OCI-LY1 (cell line): ENCODE results near the gene C11orf65.
A peak's percentile ranks its signal among the peaks of the same experiment; 100 is the strongest.

Experiments
- H2AFZ ChIP-seq: fragments of 200-600 bp; sonication (generic), shearing (Covaris generic); 2 replicates; pipeline ENCODE4 v1.6.0; 2014; ENCODE audit warnings: antibody characterized with exemption, mild to moderate bottlenecking, low read length
- H3F3A ChIP-seq: fragments of 200-600 bp; sonication (generic), shearing (Covaris generic); 2 replicates; pipeline ENCODE4 v1.6.0; 2014; ENCODE audit warnings: mild to moderate bottlenecking, antibody characterized with exemption, low read length, moderate library complexity; ENCODE audit not compliant: insufficient read depth
- H3K27ac ChIP-seq: fragments of 200-600 bp; sonication (generic); 2 replicates; pipeline ENCODE4 v1.5.1; 2014; ENCODE audit warnings: low read length, mixed run types, mild to moderate bottlenecking, low read depth; ENCODE audit not compliant: poor library complexity, severe bottlenecking
- H3K27me3 ChIP-seq: fragments of 200-600 bp; sonication (generic); 2 replicates; pipeline ENCODE4 v1.6.0; 2014; ENCODE audit warnings: antibody characterized with exemption, mild to moderate bottlenecking, low read length, moderate library complexity; ENCODE audit not compliant: insufficient read depth
- H3K36me3 ChIP-seq: fragments of 200-600 bp; sonication (generic); 2 replicates; pipeline ENCODE4 v1.6.1; 2014; ENCODE audit warnings: mild to moderate bottlenecking, antibody characterized with exemption, low read length, moderate library complexity, mixed read lengths; ENCODE audit not compliant: insufficient read depth
- H3K4me1 ChIP-seq: fragments of 200-600 bp; sonication (generic); 2 replicates; pipeline ENCODE4 v1.5.1; 2014; ENCODE audit warnings: mild to moderate bottlenecking, low read length, moderate library complexity; ENCODE audit not compliant: insufficient read depth, severe bottlenecking
- H3K4me2 ChIP-seq: fragments of 200-600 bp; sonication (generic), shearing (Covaris generic); 2 replicates; pipeline ENCODE4 v1.6.1; 2014; ENCODE audit warnings: low read length
- H3K4me3 ChIP-seq: fragments of 200-600 bp; sonication (generic); 2 replicates; pipeline ENCODE4 v1.5.1; 2014; ENCODE audit warnings: low read length, low read depth, mild to moderate bottlenecking, mixed read lengths; ENCODE audit not compliant: poor library complexity, severe bottlenecking
- H3K79me2 ChIP-seq: fragments of 200-600 bp; shearing (Covaris generic); 2 replicates; pipeline ENCODE4 v1.6.1; 2016; ENCODE audit warnings: mixed run types, low read length, mixed read lengths; ENCODE audit not compliant: insufficient read depth
- H3K9ac ChIP-seq: fragments of 200-600 bp; sonication (generic), shearing (Covaris generic); 2 replicates; pipeline ENCODE4 v1.6.1; 2014; ENCODE audit warnings: mild to moderate bottlenecking, low read length, mixed read lengths
- H3K9me2 ChIP-seq: fragments of 200-600 bp; sonication (generic), shearing (Covaris generic); 2 replicates; pipeline ENCODE4 v1.6.1; 2014; ENCODE audit warnings: low read depth, mild to moderate bottlenecking, low read length, mixed read lengths
- H3K9me3 ChIP-seq: fragments of 200-600 bp; shearing (Covaris generic); 2 replicates; pipeline ENCODE4 v1.6.1; 2014; ENCODE audit warnings: low read length, mixed read lengths
- H4K20me1 ChIP-seq: fragments of 200-600 bp; sonication (generic), shearing (Covaris generic); 2 replicates; pipeline ENCODE4 v1.6.0; 2016; ENCODE audit warnings: mild to moderate bottlenecking, low read length; ENCODE audit not compliant: insufficient read depth
- EZH2 ChIP-seq: fragments of 200-600 bp; sonication (generic), shearing (Covaris generic); IDR thresholded peaks from 2 replicates; pipeline ENCODE4 v1.8.0; 2017; ENCODE audit warnings: borderline replicate concordance, mixed run types, mild to moderate bottlenecking, antibody characterized with exemption, low read length, moderate library complexity, mixed read lengths
- TF ChIP-seq, protein P1 (sequence below): fragments of 200-600 bp; sonication (generic), shearing (Covaris generic); IDR thresholded peaks from 2 replicates; pipeline ENCODE4 v1.5.1; 2017; ENCODE audit warnings: mild to moderate bottlenecking, antibody characterized with exemption, low read length, moderate library complexity, mixed read lengths

The C11orf65 gene

DNA sequence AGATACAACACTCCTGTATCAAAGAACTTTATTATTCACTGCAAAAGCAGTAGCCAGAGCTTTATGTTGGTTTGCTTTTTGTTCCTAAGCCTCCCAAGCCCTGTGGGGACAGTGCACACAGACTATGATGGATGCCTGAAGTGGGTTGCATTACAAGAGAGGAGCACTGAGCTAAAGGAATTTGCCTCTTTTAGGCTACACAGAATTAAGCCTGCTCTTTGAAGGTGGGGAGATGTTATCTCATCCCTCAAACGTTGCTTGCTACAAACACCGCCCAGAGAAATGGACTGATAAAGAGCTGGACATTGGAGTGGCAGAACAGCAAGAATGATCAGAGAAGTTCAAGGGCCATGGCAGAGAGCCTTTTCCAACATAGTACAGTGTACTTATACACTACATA, 33.4 kb upstream of the C11orf65 start:
- no peak for TF ChIP-seq EZH2
- TF ChIP-seq, protein P1, sequence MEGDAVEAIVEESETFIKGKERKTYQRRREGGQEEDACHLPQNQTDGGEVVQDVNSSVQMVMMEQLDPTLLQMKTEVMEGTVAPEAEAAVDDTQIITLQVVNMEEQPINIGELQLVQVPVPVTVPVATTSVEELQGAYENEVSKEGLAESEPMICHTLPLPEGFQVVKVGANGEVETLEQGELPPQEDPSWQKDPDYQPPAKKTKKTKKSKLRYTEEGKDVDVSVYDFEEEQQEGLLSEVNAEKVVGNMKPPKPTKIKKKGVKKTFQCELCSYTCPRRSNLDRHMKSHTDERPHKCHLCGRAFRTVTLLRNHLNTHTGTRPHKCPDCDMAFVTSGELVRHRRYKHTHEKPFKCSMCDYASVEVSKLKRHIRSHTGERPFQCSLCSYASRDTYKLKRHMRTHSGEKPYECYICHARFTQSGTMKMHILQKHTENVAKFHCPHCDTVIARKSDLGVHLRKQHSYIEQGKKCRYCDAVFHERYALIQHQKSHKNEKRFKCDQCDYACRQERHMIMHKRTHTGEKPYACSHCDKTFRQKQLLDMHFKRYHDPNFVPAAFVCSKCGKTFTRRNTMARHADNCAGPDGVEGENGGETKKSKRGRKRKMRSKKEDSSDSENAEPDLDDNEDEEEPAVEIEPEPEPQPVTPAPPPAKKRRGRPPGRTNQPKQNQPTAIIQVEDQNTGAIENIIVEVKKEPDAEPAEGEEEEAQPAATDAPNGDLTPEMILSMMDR: no peak
- H3F3A ChIP-seq: no peaks in the 10 kb centered on the region
- no peak overlapping the region for H3K4me3 ChIP-seq
- H3K4me2 ChIP-seq: no peak overlapping the region
- H3K9me3 ChIP-seq: no peaks in the 10 kb centered on the region
- H3K27ac ChIP-seq: no peak overlapping the region
- H3K79me2 ChIP-seq: no peaks in the 10 kb centered on the region
- H3K36me3 ChIP-seq: no peaks in the 10 kb centered on the region
- H3K4me1 ChIP-seq: peaks cover 11% of the 10 kb centered on the region
- no peaks in the 10 kb centered on the region for H4K20me1 ChIP-seq
- no peak overlapping the region for H2AFZ ChIP-seq
- H3K27me3 ChIP-seq: peaks cover 9% of the 10 kb centered on the region; the same call in 1 of the 2 replicates
- H3K9ac ChIP-seq: no peak overlapping the region
- H3K9me2 ChIP-seq: no peaks in the 10 kb centered on the region

DNA sequence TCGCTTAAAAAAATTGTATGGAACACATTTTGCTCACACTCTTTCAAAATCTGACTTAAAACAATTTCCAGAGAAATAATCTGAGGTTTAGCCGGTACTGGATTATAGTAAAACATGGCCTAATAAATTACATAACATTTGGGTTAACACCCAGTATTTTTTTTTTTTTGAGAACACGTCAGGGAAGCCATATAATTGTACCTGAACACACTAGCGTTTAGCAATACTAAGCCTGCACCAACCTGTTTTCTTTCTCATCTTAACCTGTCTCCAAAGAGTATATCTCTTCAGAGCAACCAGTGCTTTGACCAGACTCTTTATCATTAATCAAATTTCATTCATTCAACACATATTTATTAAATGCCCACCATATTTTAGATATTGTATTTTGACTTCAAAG, 32.8 kb upstream of the C11orf65 start:
- TF ChIP-seq EZH2: no peak
- TF ChIP-seq, protein P1: no peak
- Histone ChIP-seq H4K20me1 (no peaks in the 10 kb centered on the region), H3F3A (no peaks in the 10 kb centered on the region)

DNA sequence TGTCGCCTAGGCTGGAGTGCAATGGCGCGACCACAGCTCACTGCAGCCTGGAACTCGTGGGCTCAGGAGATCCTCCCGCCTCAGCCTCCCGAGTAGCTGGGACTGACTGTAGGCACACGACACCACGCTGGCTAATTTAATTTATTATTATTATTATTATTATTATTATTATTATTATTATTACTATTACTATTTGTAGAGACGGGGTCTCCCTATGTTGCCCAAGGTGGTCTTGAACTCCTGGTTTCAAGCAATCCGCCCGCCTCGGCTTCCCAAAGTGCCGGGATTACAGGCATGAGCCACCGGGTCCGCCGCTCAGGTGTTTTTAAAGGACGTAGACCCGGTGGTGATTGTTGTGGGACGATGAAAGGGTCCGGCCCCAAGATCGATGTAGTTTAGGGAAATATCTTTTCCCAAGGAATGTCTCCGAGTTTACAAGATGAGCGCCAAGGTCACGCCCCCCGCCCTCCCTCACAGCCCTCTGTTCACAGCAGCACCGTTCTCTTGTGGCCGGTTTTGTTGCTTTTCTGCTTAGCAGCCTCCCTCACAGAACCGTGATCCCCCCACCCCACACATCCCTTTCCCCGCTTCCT, 31.6 kb upstream of the C11orf65 start:
- Histone ChIP-seq H3K9ac (no peak overlapping the region), H2AFZ (no peak overlapping the region), H3K4me3 (peak overlapping the region; percentile 58), H3K4me1 (peaks cover 11% of the 10 kb centered on the region), H3K9me2 (no peaks in the 10 kb centered on the region), H3F3A (no peaks in the 10 kb centered on the region), H4K20me1 (no peaks in the 10 kb centered on the region), H3K27me3 (peaks cover 9% of the 10 kb centered on the region; the same call in 1 of the 2 replicates), H3K79me2 (no peaks in the 10 kb centered on the region), H3K9me3 (no peaks in the 10 kb centered on the region), H3K27ac (no peak overlapping the region), H3K4me2 (peak overlapping the region; percentile 71; the same call in 1 of the 2 replicates), H3K36me3 (no peaks in the 10 kb centered on the region)
- no peak for TF ChIP-seq EZH2
- TF ChIP-seq, protein P1: no peak

More for the DNA sequence above, 32.8 kb upstream of the C11orf65 start:
- no peaks in the 10 kb centered on the region for H3K9me3 ChIP-seq
- H3K27ac ChIP-seq: no peak overlapping the region
- no peaks in the 10 kb centered on the region for H3K9me2 ChIP-seq
- peaks cover 9% of the 10 kb centered on the region; the same call in 1 of the 2 replicates for H3K27me3 ChIP-seq
- no peak overlapping the region for H3K4me2 ChIP-seq
- no peak overlapping the region for H3K9ac ChIP-seq
- no peak overlapping the region for H3K4me3 ChIP-seq
- H3K79me2 ChIP-seq: no peaks in the 10 kb centered on the region
- peaks cover 11% of the 10 kb centered on the region for H3K4me1 ChIP-seq
- H3K36me3 ChIP-seq: no peaks in the 10 kb centered on the region
- H2AFZ ChIP-seq: no peak overlapping the region
